Smooth muscle cell of the brain vasculature (primary cell): ENCODE results near the gene PPHLN1.

ENCODE experiments used
- DNase-seq: peaks from one replicate; pipeline ENCODE4 v3.0.0-alpha.2; 2012; ENCODE audit warnings: low read depth, low spot score

Gene PPHLN1

GRCh38 chr12:42442311-42442759, 116.4 kb downstream of the PPHLN1 start:
- DNase-seq = no peak

- no peak for DNase-seq
These were observed 116.9 kb downstream of the PPHLN1 start for GRCh38 chr12:42442888-42443287.

- DNase-seq = no peak
These were observed 118.4 kb downstream of the PPHLN1 start for GRCh38 chr12:42444192-42444943.

GRCh38 chr12:42445891-42446290, 119.9 kb downstream of the PPHLN1 start:
- DNase-seq = no peak

- DNase-seq = no peak
These were observed 120.8 kb downstream of the PPHLN1 start for GRCh38 chr12:42446761-42447160.

GRCh38 chr12:42447371-42447786, 121.4 kb downstream of the PPHLN1 start:
- no peak for DNase-seq

GRCh38 chr12:42448841-42449240, 122.9 kb downstream of the PPHLN1 start:
- DNase-seq = no peak

- DNase-seq = no peak
These were observed 124.3 kb downstream of the PPHLN1 start for GRCh38 chr12:42450248-42450647.

GRCh38 chr12:42458575-42458974, 132.6 kb downstream of the PPHLN1 start:
- DNase-seq = no peak

- DNase-seq = no peak
These were observed 133.4 kb downstream of the PPHLN1 start for GRCh38 chr12:42459336-42459847.

- no peak for DNase-seq
These were observed 136.5 kb downstream of the PPHLN1 start for GRCh38 chr12:42462486-42462885.

- DNase-seq = no peak
These were observed 137.7 kb downstream of the PPHLN1 start for GRCh38 chr12:42463671-42464070.

GRCh38 chr12:42468341-42468821, 142.4 kb downstream of the PPHLN1 start:
- DNase-seq = no peak

GRCh38 chr12:42468921-42469320, 143.0 kb downstream of the PPHLN1 start:
- DNase-seq = no peak

GRCh38 chr12:42469355-42470175, 143.6 kb downstream of the PPHLN1 start:
- no peak for DNase-seq

- no peak for DNase-seq
These were observed 146.4 kb downstream of the PPHLN1 start for GRCh38 chr12:42472376-42472775.

GRCh38 chr12:42473130-42473529, 147.2 kb downstream of the PPHLN1 start:
- no peak for DNase-seq

- DNase-seq = no peak
These were observed 147.6 kb downstream of the PPHLN1 start for GRCh38 chr12:42473561-42473960.

GRCh38 chr12:42474391-42474790, 148.4 kb downstream of the PPHLN1 start:
- no peak for DNase-seq

GRCh38 chr12:42475106-42475505, 149.1 kb downstream of the PPHLN1 start:
- DNase-seq = no peak

- no peak for DNase-seq
These were observed 152.0 kb downstream of the PPHLN1 start for GRCh38 chr12:42477941-42478340.

GRCh38 chr12:42481368-42481767, 155.4 kb downstream of the PPHLN1 start:
- no peak for DNase-seq
